IMR-90 (cell line): ENCODE measurements around the gene PIGM.

ENCODE experiments used
- BHLHE40 ChIP-seq: fragments of 150-350 bp; IDR thresholded peaks from 2 replicates; pipeline ENCODE4 v1.6.1; 2016; ENCODE audit warnings: mild to moderate bottlenecking, low read depth, low read length
- CEBPB ChIP-seq: IDR thresholded peaks from 2 replicates; pipeline ENCODE4 v1.6.1; 2012; ENCODE audit warnings: low read depth, low read length, improper control_type of control experiment
- CTCF ChIP-seq: conservative IDR thresholded peaks from 2 replicates; pipeline ENCODE4 v1.5.1; 2012; ENCODE audit warnings: mild to moderate bottlenecking, low read depth, low read length, improper control_type of control experiment
- FOS ChIP-seq: fragments of 150-350 bp; IDR thresholded peaks from 2 replicates; pipeline ENCODE4 v1.6.1; 2016; ENCODE audit warnings: low read depth, low read length
- MAFK ChIP-seq: IDR thresholded peaks from 2 replicates; pipeline ENCODE4 v1.6.1; 2012; ENCODE audit warnings: low read depth, low read length, improper control_type of control experiment
- MAZ ChIP-seq: IDR thresholded peaks from 2 replicates; pipeline ENCODE4 v1.6.1; 2012; ENCODE audit warnings: low read depth, mild to moderate bottlenecking, low read length, improper control_type of control experiment, moderate library complexity, borderline replicate concordance
- MXI1 ChIP-seq: IDR thresholded peaks from 2 replicates; pipeline ENCODE4 v1.6.1; 2012; ENCODE audit warnings: low read depth, mild to moderate bottlenecking, low read length, moderate library complexity, borderline replicate concordance
- POLR2A ChIP-seq: IDR thresholded peaks from 2 replicates; pipeline ENCODE4 v1.6.1; 2012; ENCODE audit warnings: mild to moderate bottlenecking, low read depth, low read length
- RAD21 ChIP-seq: IDR thresholded peaks from 2 replicates; pipeline ENCODE4 v1.6.1; 2012; ENCODE audit warnings: low read length, improper control_type of control experiment
- RCOR1 ChIP-seq: IDR thresholded peaks from 2 replicates; pipeline ENCODE4 v1.6.1; 2012; ENCODE audit warnings: mild to moderate bottlenecking, low read length, improper control_type of control experiment; ENCODE audit not compliant: insufficient replicate concordance
- SMC3 ChIP-seq: fragments of 150-350 bp; IDR thresholded peaks from 2 replicates; pipeline ENCODE4 v1.6.1; 2016; ENCODE audit warnings: low read depth, mild to moderate bottlenecking, antibody characterized with exemption, low read length, moderate library complexity
- TF ChIP-seq, protein P1 (sequence below): fragments of 150-350 bp; IDR thresholded peaks from 2 replicates; pipeline ENCODE4 v1.6.1; 2017; ENCODE audit warnings: mild to moderate bottlenecking, antibody characterized with exemption, low read length, low read depth
- TF ChIP-seq, protein P2 (sequence below): fragments of 150-350 bp; IDR thresholded peaks from 2 replicates; pipeline ENCODE4 v1.6.1; 2016; ENCODE audit warnings: low read depth, mild to moderate bottlenecking, low read length, moderate library complexity, borderline replicate concordance

DNA sequence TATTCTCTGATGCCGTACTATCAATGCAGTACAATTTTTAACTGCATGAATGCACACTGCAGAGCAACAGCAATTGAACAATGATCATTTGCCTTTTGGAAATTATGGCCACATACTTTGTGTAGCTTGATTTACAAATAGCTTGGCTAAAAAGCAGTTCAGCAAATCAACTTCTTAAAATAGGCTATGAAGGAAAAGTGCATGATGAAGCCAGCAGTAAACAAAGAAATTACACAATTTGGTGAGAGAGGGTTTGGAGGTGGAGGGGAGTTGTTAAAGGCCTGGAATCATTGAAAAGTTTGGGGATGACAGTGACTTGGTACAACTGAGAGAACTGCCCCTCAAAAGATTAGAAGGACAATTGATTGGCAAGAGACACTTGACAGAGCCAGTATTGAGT is 6.5 kb downstream of the PIGM start:
- no peak for TF ChIP-seq MAZ
- no peak for TF ChIP-seq CTCF
- no peak for TF ChIP-seq RCOR1
- no peak for TF ChIP-seq FOS
- TF ChIP-seq, protein P1, sequence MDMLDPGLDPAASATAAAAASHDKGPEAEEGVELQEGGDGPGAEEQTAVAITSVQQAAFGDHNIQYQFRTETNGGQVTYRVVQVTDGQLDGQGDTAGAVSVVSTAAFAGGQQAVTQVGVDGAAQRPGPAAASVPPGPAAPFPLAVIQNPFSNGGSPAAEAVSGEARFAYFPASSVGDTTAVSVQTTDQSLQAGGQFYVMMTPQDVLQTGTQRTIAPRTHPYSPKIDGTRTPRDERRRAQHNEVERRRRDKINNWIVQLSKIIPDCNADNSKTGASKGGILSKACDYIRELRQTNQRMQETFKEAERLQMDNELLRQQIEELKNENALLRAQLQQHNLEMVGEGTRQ, result no peak
- TF ChIP-seq RAD21, result no peak
- no peak for TF ChIP-seq BHLHE40
- TF ChIP-seq, protein P2, sequence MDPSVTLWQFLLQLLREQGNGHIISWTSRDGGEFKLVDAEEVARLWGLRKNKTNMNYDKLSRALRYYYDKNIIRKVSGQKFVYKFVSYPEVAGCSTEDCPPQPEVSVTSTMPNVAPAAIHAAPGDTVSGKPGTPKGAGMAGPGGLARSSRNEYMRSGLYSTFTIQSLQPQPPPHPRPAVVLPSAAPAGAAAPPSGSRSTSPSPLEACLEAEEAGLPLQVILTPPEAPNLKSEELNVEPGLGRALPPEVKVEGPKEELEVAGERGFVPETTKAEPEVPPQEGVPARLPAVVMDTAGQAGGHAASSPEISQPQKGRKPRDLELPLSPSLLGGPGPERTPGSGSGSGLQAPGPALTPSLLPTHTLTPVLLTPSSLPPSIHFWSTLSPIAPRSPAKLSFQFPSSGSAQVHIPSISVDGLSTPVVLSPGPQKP, result no peak
- no peak for TF ChIP-seq POLR2A
- no peak for TF ChIP-seq MXI1
- no peak for TF ChIP-seq CEBPB
- TF ChIP-seq MAFK, result no peak
- no peak for TF ChIP-seq SMC3
